Suppressor macrophage (primary cell): ENCODE measurements around the gene KMT2B.
"Not testable (repeated sequence)": the region's sequence is repeated elsewhere in the genome, so short reads cannot be mapped to it uniquely, and the experiment has no call there.

ENCODE experiments used
- DNase-seq, 4 experiments: peaks; one replicate each; pipeline ENCODE4 v3.0.0-alpha.2; 2020 to 2022

The KMT2B gene

GRCh38 chr19:35712567-35713505, 5.0 kb upstream of the KMT2B start:
- DNase-seq: no peak

GRCh38 chr19:35713506-35713850, 4.3 kb upstream of the KMT2B start:
- no peak for DNase-seq

GRCh38 chr19:35713904-35714495, 3.8 kb upstream of the KMT2B start:
- DNase-seq: no peak

GRCh38 chr19:35714601-35715354, 3.0 kb upstream of the KMT2B start:
- no peak for DNase-seq

GRCh38 chr19:35715355-35715809, 2.4 kb upstream of the KMT2B start:
- no peak for DNase-seq

GRCh38 chr19:35715981-35716800, 1.6 kb upstream of the KMT2B start:
- peak in 2 of 4 experiments; percentile 63 to 75 for DNase-seq

- peak; percentile 95 to 98 (median 97) for DNase-seq
Observed at GRCh38 chr19:35716801-35717664, 770 bp upstream of the KMT2B start.

GRCh38 chr19:35718345-35719041, 690 bp downstream of the KMT2B start:
- peak; percentile 16 to 63 (median 46) for DNase-seq

GRCh38 chr19:35719402-35720162, 1.8 kb downstream of the KMT2B start:
- no peak for DNase-seq

- no peak for DNase-seq
Observed at GRCh38 chr19:35720163-35720524, 2.3 kb downstream of the KMT2B start.

- no peak for DNase-seq
Observed at GRCh38 chr19:35720648-35721047, 2.8 kb downstream of the KMT2B start.

GRCh38 chr19:35721374-35721773, 3.6 kb downstream of the KMT2B start:
- DNase-seq: no peak

GRCh38 chr19:35722461-35722860, 4.7 kb downstream of the KMT2B start:
- no peak for DNase-seq

- no peak for DNase-seq
Observed at GRCh38 chr19:35722897-35723296, 5.1 kb downstream of the KMT2B start.

GRCh38 chr19:35723671-35724070, 5.9 kb downstream of the KMT2B start:
- no peak for DNase-seq

- DNase-seq: not testable (repeated sequence)
Observed at GRCh38 chr19:35724132-35724531, 6.3 kb downstream of the KMT2B start.

GRCh38 chr19:35724560-35724959, 6.8 kb downstream of the KMT2B start:
- DNase-seq: no peak

GRCh38 chr19:35725216-35725861, 7.5 kb downstream of the KMT2B start:
- DNase-seq: no peak
